Omental fat pad (tissue), 4 donors: ENCODE results near the gene ZDHHC14. TPM values are rescaled to one million over a fixed set of nuclear protein-coding genes. Genes with fewer than 3 reads are reported as not detected.

ENCODE experiments used
- ATAC-seq: fragments of 150-250 bp; one replicate; pipeline ENCODE4 v1.9.1; 2016; ENCODE audit warnings: mild to moderate bottlenecking, moderate library complexity; ENCODE audit not compliant: low FRiP score
- DNase-seq: peaks from one replicate; pipeline ENCODE4 v3.0.0-alpha.2; 2019; ENCODE audit warnings: low spot score
- CTCF ChIP-seq, 3 donors: fragments of 450-650 bp; IDR thresholded peaks; one replicate each; pipeline ENCODE4 v1.5.1; 2016 to 2017; ENCODE audit warnings: antibody characterized with exemption in 3 of 3, mild to moderate bottlenecking in 3 of 3, moderate library complexity in 2 of 3
- total RNA-seq, 4 donors: library from RNA; depleted of rRNA; stranded (reverse); fragments of >200 nt; gene quantifications; one replicate each; pipeline ENCODE4 v1.1.0, GENCODE V29; 2016

The ZDHHC14 gene
- total RNA-seq, 4 donors from 2014 or later = 5.6 to 13.7 (median 6.9) TPM

GRCh38 chr6:157471895-157472686, 91.1 kb downstream of the ZDHHC14 start:
- no peak for TF ChIP-seq CTCF (IDR thresholded peaks at IDR 0.05)
- ATAC-seq (no peak), DNase-seq (no peak)

- TF ChIP-seq CTCF (IDR thresholded peaks at IDR 0.05) = no peak
- ATAC-seq (no peak), DNase-seq (no peak)
Measured at GRCh38 chr6:157476797-157477196, 95.8 kb downstream of the ZDHHC14 start.

GRCh38 chr6:157478926-157479325, 97.9 kb downstream of the ZDHHC14 start:
- DNase-seq (no peak), ATAC-seq (no peak)
- TF ChIP-seq CTCF (IDR thresholded peaks at IDR 0.05) = no peak

- DNase-seq (no peak), ATAC-seq (no peak)
- no peak for TF ChIP-seq CTCF (IDR thresholded peaks at IDR 0.05)
Measured at GRCh38 chr6:157479464-157480303, 98.7 kb downstream of the ZDHHC14 start.

GRCh38 chr6:157481189-157481864, 100.3 kb downstream of the ZDHHC14 start:
- ATAC-seq = no peak

GRCh38 chr6:157481865-157482249, 100.9 kb downstream of the ZDHHC14 start:
- no peak for ATAC-seq
- no peak for TF ChIP-seq CTCF (IDR thresholded peaks at IDR 0.05)
- no peak for DNase-seq

More at GRCh38 chr6:157481189-157481864, 100.3 kb downstream of the ZDHHC14 start:
- no peak for TF ChIP-seq CTCF (IDR thresholded peaks at IDR 0.05)
- DNase-seq = no peak
